OCI-LY1 (cell line): ENCODE data around the gene PRKG1.

ENCODE experiments used
- H2AFZ ChIP-seq: fragments of 200-600 bp; sonication (generic), shearing (Covaris generic); 2 replicates; pipeline ENCODE4 v1.6.0; 2014; ENCODE audit warnings: antibody characterized with exemption, mild to moderate bottlenecking, low read length
- H3F3A ChIP-seq: fragments of 200-600 bp; sonication (generic), shearing (Covaris generic); 2 replicates; pipeline ENCODE4 v1.6.0; 2014; ENCODE audit warnings: mild to moderate bottlenecking, antibody characterized with exemption, low read length, moderate library complexity; ENCODE audit not compliant: insufficient read depth
- H3K27ac ChIP-seq: fragments of 200-600 bp; sonication (generic); 2 replicates; pipeline ENCODE4 v1.5.1; 2014; ENCODE audit warnings: low read length, mixed run types, mild to moderate bottlenecking, low read depth; ENCODE audit not compliant: poor library complexity, severe bottlenecking
- H3K27me3 ChIP-seq: fragments of 200-600 bp; sonication (generic); 2 replicates; pipeline ENCODE4 v1.6.0; 2014; ENCODE audit warnings: antibody characterized with exemption, mild to moderate bottlenecking, low read length, moderate library complexity; ENCODE audit not compliant: insufficient read depth
- H3K36me3 ChIP-seq: fragments of 200-600 bp; sonication (generic); 2 replicates; pipeline ENCODE4 v1.6.1; 2014; ENCODE audit warnings: mild to moderate bottlenecking, antibody characterized with exemption, low read length, moderate library complexity, mixed read lengths; ENCODE audit not compliant: insufficient read depth
- H3K4me1 ChIP-seq: fragments of 200-600 bp; sonication (generic); 2 replicates; pipeline ENCODE4 v1.5.1; 2014; ENCODE audit warnings: mild to moderate bottlenecking, low read length, moderate library complexity; ENCODE audit not compliant: insufficient read depth, severe bottlenecking
- H3K4me2 ChIP-seq: fragments of 200-600 bp; sonication (generic), shearing (Covaris generic); 2 replicates; pipeline ENCODE4 v1.6.1; 2014; ENCODE audit warnings: low read length
- H3K4me3 ChIP-seq: fragments of 200-600 bp; sonication (generic); 2 replicates; pipeline ENCODE4 v1.5.1; 2014; ENCODE audit warnings: low read length, low read depth, mild to moderate bottlenecking, mixed read lengths; ENCODE audit not compliant: poor library complexity, severe bottlenecking
- H3K79me2 ChIP-seq: fragments of 200-600 bp; shearing (Covaris generic); 2 replicates; pipeline ENCODE4 v1.6.1; 2016; ENCODE audit warnings: mixed run types, low read length, mixed read lengths; ENCODE audit not compliant: insufficient read depth
- H3K9ac ChIP-seq: fragments of 200-600 bp; sonication (generic), shearing (Covaris generic); 2 replicates; pipeline ENCODE4 v1.6.1; 2014; ENCODE audit warnings: mild to moderate bottlenecking, low read length, mixed read lengths
- H3K9me2 ChIP-seq: fragments of 200-600 bp; sonication (generic), shearing (Covaris generic); 2 replicates; pipeline ENCODE4 v1.6.1; 2014; ENCODE audit warnings: low read depth, mild to moderate bottlenecking, low read length, mixed read lengths
- H3K9me3 ChIP-seq: fragments of 200-600 bp; shearing (Covaris generic); 2 replicates; pipeline ENCODE4 v1.6.1; 2014; ENCODE audit warnings: low read length, mixed read lengths
- H4K20me1 ChIP-seq: fragments of 200-600 bp; sonication (generic), shearing (Covaris generic); 2 replicates; pipeline ENCODE4 v1.6.0; 2016; ENCODE audit warnings: mild to moderate bottlenecking, low read length; ENCODE audit not compliant: insufficient read depth
- CTCF ChIP-seq: fragments of 200-600 bp; sonication (generic), shearing (Covaris generic); IDR thresholded peaks from 2 replicates; pipeline ENCODE4 v1.5.1; 2017; ENCODE audit warnings: mild to moderate bottlenecking, antibody characterized with exemption, low read length, moderate library complexity, mixed read lengths
- EZH2 ChIP-seq: fragments of 200-600 bp; sonication (generic), shearing (Covaris generic); IDR thresholded peaks from 2 replicates; pipeline ENCODE4 v1.8.0; 2017; ENCODE audit warnings: borderline replicate concordance, mixed run types, mild to moderate bottlenecking, antibody characterized with exemption, low read length, moderate library complexity, mixed read lengths

Gene PRKG1

GRCh38 chr10:52266858-52267257, 1192.6 kb downstream of the PRKG1 start:
- Histone ChIP-seq H3K79me2 (no peaks in the 10 kb centered on the region), H2AFZ (no peak overlapping the region), H3K27me3 (no peaks in the 10 kb centered on the region), H3K27ac (no peak overlapping the region), H3F3A (no peaks in the 10 kb centered on the region), H3K4me2 (no peak overlapping the region), H3K9me3 (no peaks in the 10 kb centered on the region), H3K4me1 (no peaks in the 10 kb centered on the region), H3K9ac (no peak overlapping the region), H3K36me3 (no peaks in the 10 kb centered on the region), H3K9me2 (no peaks in the 10 kb centered on the region), H3K4me3 (no peak overlapping the region), H4K20me1 (no peaks in the 10 kb centered on the region)
- TF ChIP-seq CTCF = no peak
- no peak for TF ChIP-seq EZH2

GRCh38 chr10:52268790-52269189, 1194.5 kb downstream of the PRKG1 start:
- no peak overlapping the region for H3K27ac ChIP-seq
- no peak overlapping the region for H2AFZ ChIP-seq
- H4K20me1 ChIP-seq = no peaks in the 10 kb centered on the region
- no peak overlapping the region for H3K9ac ChIP-seq
- H3K27me3 ChIP-seq = no peaks in the 10 kb centered on the region
- TF ChIP-seq CTCF = no peak
- TF ChIP-seq EZH2 = no peak
- H3K4me3 ChIP-seq = no peak overlapping the region
- no peaks in the 10 kb centered on the region for H3K36me3 ChIP-seq
- no peak overlapping the region for H3K4me2 ChIP-seq
- no peaks in the 10 kb centered on the region for H3K9me3 ChIP-seq
- no peaks in the 10 kb centered on the region for H3F3A ChIP-seq
- no peaks in the 10 kb centered on the region for H3K4me1 ChIP-seq
- no peaks in the 10 kb centered on the region for H3K9me2 ChIP-seq
- H3K79me2 ChIP-seq = no peaks in the 10 kb centered on the region

GRCh38 chr10:52269233-52269632, 1194.9 kb downstream of the PRKG1 start:
- no peak overlapping the region for H3K27ac ChIP-seq
- no peaks in the 10 kb centered on the region for H3K79me2 ChIP-seq
- H3K27me3 ChIP-seq = no peaks in the 10 kb centered on the region
- TF ChIP-seq CTCF (no peak), EZH2 (no peak)
- H3K4me2 ChIP-seq = no peak overlapping the region
- no peak overlapping the region for H2AFZ ChIP-seq
- H3K9me3 ChIP-seq = no peaks in the 10 kb centered on the region
- H3K4me1 ChIP-seq = no peaks in the 10 kb centered on the region
- no peaks in the 10 kb centered on the region for H3F3A ChIP-seq
- H4K20me1 ChIP-seq = no peaks in the 10 kb centered on the region
- H3K36me3 ChIP-seq = no peaks in the 10 kb centered on the region
- no peak overlapping the region for H3K4me3 ChIP-seq
- H3K9ac ChIP-seq = no peak overlapping the region
- H3K9me2 ChIP-seq = no peaks in the 10 kb centered on the region
